HG02870 (cell line): Measurements from ENCODE around the gene AKT1.

ENCODE experiments used
- ATAC-seq: cut with Tn5 transposase; IDR thresholded peaks from one replicate; pipeline ENCODE4 v1.9.1; 2021; ENCODE audit warnings: mild to moderate bottlenecking, moderate library complexity; ENCODE audit not compliant: unreplicated experiment

Gene AKT1

DNA sequence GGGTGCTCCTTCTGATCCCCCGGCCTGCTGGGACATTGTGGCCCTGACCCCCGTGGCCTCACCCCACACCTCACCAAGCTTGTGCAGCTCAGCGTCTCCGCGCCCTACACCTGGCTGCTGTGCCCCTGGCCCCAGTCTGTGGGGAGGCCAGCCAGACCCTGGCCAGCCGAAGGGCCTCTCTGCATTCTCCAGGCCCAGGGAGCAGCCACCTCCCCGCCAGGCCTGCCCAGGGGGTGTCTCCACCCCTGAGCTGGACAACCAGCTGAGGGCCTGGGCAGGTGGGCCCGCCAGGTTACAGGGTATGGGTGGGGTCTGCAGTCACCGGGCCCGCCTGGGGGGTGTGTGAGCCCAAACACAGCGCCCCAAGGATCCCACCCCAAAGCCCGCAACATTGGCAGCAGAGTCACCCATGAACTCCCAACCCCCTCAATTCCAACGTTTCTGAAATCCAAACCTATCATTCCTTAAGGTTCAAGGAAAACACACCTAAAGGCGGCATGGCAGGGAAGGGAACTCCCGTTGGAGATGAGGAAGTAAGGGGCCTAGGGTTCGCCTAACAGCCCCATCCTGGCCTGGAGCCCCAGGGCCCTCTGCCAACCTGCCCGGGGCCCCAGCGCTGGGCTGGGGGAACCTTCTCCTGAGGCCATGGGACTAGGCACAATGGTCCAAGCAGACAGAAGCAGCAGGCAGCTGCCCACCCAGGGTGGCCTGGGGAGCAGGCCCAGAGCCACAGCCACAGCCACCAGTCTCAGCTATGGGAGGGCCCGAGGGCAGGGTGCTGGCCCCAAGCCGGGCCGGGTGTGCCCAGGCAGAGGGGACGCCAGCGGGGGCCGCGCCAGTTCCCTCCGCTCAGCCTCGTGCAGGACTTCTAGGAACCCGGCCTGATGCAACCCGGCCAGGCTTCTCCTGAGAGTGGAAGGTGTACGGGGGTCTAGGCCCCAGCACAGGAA is 8.5 kb downstream of the AKT1 start:
- no peak for ATAC-seq

DNA sequence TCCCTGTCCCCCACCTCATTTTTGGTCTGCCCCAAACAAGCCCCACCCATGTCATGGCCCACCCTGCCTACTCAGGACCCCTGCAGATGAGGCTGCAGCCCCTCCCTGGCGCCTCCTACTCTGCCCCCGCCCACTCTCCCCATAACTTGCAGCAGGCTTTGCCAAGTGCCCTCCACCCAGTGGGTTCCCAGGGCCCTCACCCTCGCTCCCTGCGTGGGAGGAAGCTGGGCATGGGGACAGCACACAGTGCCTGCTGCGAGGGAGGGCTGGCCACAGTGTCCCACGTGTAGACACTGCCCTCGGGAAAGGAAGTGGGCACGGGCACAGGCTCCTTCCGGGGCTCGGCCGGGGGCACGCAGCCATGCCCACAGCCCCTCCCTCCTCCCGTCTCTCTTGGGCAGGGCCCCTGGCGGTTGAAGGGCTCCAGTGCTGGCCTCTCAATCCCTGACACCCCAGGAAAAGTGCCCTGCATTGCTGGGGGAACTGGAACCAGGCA is 9.4 kb downstream of the AKT1 start:
- no peak for ATAC-seq

DNA sequence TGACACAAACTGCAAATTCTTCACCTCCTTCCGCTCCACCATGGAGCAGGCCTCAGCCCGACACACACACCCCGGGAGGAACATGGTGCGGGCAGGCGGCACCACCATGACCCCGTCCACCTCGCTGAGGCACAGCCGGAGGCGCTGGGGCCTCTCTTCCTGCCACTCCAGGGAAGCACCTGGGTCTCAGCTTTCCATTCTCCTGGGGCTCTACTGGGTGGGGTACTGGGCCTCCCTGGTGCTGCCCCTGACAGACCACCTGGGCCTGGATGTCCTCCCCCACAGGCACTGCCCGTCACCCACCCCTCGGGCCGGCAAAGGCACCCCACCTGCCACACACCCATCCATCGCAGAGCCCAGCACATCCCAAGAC is 9.9 kb downstream of the AKT1 start:
- ATAC-seq: no peak

DNA sequence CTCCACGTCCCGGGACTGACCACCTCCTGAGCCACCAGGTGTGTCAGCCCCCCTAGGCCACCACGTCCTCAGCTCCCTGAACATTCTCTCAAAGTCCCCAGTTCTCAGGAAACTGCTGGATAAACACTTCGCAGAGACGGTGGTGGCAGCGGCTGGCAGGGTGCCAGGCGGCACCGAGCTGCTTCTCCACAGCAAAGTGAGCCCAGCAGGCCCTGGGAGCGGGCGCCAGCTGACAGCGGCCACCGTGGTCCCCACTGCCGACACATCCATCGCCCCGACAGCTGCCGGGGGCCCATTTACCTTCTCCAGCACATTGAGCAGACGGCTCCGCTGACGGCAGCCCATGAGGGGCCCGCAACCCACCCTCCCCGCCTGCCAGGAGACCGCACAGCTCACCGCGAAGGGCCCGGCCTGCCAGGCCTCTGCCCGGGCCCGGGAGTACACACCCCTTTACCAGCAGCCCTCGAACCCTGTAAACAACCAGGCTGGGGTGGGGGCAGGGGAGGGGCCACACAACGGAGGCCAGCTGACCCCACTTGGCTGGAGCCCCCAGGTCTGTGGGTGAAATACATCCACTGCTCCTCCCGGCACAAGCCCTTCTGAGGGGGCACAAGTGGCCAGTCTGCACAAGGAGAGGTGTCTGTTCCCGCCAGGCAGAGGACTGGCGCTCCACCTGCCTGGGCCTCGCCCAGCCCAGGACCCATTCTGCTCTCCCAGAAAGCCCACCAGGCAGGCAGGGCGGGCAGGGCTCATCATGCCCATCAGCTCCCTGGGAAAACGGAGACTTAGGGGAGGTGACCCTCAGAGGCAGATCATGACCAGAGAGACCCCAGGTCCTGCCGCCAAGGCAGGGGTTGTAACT is 10.5 kb downstream of the AKT1 start:
- no peak for ATAC-seq

DNA sequence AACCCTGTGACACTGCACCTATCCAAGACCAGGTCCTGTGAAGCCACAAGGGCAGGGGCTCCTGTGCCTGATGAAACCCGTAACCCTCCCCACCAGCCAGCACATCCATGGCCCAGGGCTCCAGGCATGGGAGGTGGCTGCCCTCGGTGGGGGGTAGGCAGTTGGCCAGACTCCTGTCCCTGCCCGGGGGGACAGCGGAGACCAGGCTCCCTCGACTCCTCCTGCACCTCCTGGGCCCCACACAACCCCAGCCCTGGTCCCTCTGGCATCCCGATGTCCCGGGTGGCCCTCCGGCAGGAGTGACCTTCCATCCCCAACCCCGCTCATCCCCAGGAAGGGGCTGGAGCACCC is 11.4 kb downstream of the AKT1 start:
- ATAC-seq: no peak

DNA sequence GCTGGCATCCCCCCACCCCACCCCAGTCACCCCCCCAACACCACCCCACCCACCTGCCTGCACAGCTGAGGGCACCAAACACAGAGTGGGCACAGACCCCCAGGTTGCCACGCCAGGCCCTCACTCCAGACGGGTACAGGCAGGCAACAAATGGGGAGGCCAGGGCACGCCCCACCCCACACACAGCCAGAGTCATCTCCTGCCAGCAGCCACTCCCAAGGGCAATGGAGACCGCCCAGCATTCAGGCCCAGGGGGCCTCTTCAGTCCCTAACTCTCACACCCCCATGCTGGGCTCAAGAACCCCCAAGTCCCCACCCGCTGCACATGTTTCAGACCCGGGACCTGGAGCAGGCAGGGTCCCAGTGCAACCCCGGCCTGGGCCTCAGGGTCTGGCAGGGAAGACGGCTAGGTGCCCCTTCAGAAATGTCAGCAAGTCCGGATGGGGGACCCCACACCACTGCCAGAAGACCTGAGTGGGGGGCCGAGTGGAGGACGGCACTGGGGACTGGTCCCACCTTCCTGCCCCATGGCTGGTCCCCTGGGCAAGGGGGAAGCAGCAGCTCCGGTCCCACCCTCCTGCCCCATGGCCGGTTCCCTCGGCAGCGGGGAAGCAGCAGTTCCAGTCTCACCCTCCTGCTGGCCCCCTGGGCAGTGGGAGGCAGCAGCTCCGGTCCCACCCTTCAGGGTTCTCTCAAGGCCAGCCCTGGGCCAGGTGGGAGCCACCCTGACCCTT is 11.9 kb downstream of the AKT1 start:
- no peak for ATAC-seq

DNA sequence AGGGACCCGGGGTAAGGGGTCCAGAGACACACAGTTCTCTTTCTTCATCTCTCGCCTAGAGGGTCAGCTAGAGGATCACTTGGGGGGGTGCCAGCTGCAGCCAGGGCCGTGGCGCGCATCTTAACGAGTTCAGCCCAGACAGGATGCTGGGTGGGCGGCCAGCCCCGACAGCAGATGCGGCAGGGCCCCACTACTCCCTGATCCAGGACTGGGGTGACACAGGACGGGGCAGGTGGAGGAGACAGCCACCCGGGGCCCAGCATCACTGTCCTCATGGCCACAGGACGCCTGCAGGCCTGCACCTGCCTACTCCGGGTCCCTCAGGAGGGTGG is 12.8 kb downstream of the AKT1 start:
- ATAC-seq: no peak

DNA sequence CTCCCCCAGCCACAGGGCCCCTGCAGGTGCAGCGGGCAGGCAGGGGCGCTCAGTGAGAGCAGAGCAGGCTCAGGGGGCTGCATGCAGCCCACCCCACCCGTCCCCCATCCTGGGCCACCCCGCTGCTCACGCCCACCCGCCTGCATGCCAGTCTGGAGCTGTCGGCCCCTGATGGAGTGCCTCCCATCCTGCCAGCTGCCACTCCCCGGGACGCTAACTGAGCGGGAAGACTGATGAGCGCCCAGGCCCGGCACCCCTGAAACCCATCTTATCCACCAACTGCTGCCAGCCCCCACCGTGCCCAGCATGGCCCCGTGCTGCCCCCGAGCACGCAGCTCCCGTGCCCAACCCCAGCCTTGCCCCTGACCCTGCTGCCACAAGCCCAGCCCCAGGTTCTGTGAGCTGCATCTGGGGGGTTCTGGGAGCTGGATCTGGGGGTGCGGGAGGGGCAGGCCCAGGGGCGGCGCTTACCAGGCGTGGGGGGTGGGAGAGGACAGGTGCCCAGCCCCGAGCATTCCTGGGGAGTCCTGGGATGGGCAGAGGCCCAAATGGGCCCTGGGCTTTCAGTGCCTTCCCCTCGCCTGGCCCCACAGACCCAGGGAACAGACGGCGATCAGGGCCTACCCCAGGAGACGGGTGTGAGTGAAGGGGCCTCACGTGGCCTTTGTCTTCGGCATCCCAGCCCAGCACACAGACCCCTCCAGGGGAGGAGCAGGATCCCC is 13.3 kb downstream of the AKT1 start:
- ATAC-seq: no peak

DNA sequence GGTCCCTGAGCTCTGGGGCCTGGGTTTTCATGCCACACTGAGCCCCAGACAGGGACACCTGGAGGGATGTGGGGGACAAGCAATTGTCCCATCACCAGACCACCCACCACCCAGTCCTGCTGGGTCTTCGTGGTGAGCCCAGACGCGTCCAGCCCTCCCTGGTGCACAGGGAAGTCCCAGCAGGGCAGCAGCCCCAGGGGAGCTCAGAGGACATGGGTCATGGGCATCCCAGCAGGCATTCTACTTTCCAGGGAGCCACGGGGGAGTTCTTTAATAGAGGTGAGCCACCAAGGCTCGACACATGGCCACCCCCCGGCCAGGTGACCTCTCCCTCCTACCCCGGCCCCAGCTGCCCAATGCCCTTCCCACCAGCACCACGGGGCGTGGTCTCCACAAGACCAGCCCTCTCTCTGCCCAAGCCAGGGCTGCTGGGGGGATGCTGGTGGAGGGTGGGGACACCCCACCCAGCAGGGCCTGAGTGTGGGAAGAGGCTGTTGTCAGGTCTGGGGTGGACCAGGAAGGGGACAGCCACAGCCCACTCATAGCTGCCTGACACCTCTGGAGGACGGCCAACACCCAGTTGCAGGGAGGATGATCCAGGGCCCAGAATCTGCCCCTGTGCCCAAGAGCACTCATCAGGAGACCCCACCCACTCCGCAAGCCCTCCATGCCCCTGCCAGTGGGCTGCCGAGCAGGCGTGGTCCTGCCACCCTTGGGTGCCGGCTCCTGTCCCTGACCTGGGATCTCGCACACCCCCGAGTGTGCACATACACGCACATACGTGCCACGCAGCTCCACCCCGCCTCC is 14.1 kb downstream of the AKT1 start:
- ATAC-seq: no peak

DNA sequence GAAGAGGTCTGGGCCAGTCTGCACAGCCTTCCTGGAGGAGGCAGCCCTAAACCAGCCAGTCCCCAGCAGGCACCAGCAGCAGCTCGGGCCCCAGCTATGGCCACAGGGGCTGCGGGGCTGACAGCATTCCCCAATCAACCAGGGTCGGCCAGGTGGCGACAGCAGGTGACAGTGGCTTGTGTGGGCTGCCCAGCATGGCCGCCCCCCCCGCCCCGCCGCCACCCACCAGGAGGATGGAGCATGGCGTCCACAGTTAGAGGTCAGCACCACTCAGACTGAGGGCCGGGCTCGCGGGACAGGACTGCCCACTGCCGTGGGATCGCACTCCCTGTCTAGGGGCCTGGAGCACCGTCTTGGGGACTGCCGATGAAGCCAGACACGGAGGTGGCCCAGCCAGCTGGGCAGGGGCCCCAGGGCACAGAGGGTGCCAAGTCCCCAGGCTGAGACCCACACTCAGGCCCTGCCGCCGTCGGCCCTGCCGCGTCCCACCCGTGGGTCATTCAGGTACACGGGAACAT is 15.0 kb downstream of the AKT1 start:
- no peak for ATAC-seq

DNA sequence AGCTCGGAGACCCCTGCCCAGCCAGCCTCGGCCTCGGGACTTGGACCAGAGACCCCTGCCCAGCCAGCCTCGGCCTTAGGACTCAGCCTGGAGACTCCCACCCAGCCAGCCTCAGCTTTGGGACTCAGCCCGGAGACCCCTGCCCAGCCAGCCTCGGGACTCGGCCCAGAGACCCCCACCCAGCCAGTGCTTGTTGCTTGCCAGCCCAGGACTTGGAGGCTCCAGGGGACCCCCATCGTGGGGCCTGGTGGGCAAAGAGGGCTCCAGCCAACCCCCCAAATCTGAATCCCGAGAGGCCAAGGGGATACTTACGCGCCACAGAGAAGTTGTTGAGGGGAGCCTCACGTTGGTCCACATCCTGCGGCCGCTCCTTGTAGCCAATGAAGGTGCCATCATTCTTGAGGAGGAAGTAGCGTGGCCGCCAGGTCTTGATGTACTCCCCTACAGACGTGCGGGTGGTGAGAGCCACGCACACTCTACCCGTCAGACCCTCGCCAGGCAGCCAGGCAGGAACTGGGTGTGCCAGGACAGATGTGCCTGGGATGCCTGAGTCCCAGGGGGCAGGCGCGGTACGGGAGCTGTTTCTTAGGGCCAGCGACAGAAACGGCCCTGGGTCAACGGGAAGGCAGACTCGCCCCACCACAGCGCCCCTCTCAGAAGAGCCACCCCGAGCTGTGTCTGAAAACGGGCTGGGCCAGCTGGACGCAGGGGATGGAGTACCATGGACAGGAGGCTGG is 15.6 kb downstream of the AKT1 start:
- no peak for ATAC-seq

DNA sequence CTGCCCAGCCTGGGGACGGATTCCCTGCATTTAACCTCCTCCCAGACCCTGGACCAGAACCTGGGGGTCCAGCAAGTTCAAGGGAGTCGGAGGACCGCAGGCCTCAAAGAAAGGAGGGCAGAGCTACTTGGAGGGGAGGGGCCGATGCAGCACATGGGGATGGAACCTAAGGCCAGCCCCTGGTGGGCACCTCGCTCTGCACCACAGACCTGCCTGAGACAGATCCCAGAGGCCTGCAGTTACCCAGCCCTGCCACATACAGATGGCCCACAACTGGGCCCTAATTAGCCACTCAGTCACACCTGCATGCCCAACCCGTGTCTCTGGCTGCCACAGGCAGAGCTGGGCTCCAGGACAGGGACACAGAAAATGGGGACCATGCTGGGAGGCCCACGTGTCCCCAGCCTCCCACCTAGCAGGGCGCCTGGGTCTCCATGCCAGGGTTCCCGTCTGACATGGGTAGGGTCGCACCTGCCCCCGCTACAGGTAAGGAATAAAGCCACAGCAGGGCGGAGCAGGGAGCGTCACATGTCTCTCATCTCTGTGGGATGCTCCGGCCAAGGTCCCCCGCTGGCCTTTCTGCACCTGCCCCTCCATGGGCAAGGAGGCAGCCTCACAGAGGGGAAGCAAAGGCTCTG is 16.7 kb downstream of the AKT1 start:
- ATAC-seq: no peak

DNA sequence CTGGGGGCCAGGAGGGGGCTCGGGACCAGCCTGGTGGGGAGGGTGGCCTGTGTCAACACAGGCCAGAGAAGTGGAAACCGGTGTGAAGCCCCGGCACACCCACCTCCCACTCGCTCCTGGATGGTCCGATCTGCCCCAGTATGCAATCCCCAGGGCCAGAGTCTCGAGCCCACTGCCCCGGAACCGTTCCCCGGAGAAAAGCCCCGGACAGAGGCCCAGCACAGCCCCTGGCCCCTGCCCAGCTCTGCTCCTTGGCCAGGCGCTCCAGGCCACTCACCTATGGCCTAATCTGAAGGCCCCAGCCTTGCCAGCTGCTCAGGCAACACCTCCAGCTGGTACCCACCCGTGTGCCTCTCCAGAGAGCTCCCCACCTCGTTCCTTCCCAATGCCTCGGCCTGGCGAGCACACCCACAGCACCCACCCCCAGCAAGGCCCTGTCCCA is 17.7 kb downstream of the AKT1 start:
- no peak for ATAC-seq

DNA sequence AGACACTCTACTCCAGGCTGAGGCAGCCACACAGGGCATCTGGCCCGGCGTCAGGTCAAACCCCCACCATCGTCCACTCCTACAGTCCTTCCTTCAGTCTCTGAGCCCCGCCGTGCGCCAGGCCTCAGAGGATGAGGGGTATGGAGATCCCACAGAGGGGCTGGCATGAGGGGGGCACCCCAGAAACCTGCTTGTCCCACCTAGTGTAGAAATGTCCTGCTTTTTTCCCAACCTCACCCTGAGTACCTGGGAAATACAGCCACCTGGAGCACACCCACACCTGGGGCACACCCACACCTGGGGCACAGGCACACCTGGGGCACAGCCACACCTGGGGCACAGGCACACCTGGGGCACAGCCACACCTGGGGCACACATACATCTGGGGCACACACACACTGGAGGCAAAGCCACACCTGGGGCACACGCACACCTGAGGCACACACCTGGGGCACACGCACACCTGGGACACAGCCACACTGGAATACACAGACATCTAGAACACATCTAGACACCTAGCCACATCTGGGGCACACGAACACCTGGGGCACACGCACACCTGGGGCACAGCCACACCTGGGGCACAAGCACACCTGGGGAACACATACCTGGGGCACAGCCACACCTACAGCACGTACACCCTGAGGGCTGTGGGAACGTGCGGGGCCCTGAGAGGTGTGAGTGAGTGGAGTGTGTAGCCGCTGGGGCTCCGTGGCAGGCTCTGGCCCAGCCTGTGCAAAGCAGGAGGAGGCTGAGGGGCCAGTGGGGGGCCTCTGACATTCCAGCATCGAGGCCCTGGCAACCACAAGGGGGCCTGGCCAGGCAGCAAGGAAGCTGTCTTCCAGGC is 18.4 kb downstream of the AKT1 start:
- no peak for ATAC-seq

DNA sequence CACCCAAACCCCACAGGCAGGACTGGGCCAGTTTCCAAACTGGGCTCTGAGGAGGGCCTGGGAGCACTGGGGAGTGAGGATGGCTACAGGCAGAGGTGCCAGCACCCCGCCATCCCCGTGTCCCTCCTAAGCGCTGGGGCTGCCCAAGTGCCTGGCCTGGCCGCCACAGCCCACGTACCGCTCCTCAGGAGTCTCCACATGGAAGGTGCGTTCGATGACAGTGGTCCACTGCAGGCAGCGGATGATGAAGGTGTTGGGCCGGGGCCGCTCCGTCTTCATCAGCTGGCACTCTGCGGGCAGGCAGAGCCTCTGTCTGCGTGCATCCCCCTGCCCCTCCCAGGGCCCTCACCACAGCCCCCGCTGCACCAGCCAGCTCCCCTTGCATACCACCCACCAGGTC is 19.1 kb downstream of the AKT1 start:
- no peak for ATAC-seq

DNA sequence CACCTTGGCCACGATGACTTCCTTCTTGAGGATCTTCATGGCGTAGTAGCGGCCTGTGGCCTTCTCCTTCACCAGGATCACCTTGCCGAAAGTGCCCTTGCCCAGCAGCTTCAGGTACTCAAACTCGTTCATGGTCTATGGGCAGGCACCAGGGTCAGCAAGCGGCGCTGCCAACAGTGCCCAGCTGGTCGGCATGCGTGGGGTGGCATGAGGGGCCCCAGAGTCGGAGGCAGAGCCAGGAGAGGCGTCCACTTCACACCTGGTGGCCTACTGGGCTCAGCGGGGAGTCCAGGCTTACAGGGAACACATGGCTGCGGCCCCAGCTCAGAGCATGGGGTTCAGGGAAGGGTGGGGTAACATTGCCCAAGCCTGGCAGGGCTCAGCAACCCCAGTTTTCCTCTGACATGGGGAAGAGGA is 20.5 kb downstream of the AKT1 start:
- no peak for ATAC-seq

DNA sequence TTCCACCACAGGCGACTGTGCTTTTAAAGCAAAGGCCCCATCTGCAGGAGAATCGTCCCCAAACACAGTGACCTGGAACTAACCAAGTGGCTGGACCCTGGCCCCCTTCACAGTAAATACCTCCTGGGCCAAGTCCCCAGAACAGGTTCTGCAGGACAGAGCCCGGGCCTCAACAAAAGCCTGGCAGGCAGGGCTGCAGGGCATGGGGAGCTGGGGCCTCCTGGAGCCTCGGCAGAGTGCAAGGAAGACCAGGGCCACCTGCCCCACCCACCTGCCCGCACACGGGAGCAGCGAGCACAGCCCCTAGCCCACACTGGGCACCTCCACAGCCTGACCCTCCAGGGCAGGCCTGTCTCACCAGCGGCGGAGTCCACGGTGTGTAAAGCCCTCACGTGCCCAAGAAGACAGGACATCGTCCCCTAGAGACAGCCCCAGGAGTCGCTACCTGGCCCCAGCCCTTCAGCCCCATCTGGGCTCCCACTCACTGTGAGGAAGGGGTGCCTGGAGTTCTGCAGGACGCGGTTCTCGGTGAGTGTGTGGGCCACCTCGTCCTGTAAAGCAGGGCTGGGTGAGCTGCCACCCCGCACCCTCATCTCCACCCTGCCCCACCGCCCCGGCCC is 21.0 kb downstream of the AKT1 start:
- ATAC-seq: no peak
